GM19025 (cell line): ENCODE results near the gene FHOD3.

Source experiments
- ATAC-seq: cut with Tn5 transposase; IDR thresholded peaks from one replicate; pipeline ENCODE4 v1.9.1; 2021; ENCODE audit warnings: mild to moderate bottlenecking, low read depth, moderate library complexity; ENCODE audit not compliant: unreplicated experiment

The FHOD3 gene

DNA sequence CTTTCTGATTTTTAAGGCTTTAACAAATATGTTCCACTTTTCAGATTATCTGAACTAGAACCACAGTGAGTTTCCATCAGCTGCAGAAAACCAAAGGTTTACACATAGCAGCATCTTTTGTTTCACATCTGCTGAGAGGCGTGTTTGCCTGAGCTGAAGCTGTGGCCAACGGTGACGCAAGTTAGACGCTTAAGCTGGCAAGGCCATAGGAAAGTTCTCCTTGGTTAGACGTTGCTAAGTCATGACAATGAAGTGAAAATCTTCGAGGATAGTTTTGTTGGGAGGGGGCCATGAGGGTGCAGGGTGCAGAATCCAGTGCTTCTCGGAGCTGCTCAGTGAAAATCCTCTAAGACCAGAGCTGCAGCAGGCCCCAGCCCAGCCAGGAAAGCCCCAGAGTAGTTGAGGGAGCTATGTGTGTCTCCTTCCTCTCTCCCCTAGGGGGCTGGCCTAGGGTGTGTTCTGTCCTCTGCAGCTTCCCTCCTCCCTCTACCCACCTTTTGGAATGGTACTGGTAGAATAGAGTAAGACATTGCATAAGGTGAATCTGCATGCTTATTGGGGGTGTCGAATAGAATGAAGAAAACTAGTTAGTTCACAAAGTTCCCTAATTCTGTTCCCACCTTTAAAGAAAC is 105.4 kb downstream of the FHOD3 start:
- ATAC-seq, result no peak

DNA sequence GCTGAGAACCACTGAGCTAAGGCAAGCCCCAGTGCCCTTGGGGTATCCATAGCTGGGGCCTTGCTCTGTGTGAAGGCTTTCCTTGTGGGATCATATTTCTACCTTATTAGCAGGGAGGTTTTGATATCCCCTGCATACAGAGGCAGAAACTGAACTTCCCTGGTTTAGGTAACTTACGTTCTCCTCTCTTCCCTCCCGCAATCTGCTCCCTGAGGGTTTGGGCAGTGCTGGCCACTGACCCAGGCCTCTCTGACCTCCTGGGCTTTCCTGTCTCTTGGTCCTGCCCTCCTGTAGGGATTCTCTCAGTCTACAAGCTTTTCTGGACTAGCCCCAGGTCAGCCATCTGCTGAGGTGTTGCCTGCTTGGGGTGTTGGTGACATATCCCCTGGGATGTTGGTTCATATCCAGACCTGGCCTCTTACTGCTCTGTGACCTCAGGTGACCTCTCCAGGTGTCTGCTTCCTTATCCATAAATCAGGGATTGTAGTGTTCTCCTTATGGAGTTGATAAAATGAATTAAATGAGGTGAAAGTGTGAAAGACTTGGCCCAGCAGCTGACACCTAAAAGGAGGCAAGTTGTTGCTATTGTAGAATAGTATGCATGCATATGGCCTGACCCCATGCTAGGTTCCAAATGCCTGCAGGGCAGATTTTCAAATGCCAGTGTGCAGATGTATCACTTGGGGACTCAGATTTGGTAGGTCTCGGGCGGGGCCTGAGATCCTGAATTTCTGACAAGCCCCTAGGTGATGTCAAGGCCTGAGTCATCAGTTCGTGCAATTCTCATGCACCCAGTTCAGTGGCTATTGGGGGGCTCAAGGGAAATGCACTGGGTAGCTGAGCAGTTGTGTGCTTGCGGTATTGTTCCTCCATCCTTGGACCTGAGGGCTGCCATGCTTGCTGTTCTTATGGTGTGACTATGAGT is 106.6 kb downstream of the FHOD3 start:
- ATAC-seq, result no peak

DNA sequence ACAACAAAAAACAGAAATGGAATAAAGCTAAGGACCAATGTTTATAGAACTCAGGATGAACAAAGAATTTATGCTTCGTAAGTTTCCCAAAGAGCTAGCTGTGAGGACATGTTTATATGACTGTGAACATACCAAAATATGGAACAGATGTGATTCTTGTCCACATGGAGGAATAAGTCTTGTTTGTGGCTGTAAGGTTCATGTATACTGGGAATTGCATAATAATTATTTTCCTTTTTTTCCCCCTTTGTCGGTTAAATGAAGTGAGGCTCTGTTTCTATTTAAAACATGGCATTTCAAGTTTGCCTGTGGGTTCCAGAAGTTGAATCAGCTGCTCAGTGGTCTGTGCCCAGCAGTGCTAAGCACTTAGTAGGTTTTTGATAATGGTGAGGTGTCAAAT is 108.1 kb downstream of the FHOD3 start:
- no peak for ATAC-seq

DNA sequence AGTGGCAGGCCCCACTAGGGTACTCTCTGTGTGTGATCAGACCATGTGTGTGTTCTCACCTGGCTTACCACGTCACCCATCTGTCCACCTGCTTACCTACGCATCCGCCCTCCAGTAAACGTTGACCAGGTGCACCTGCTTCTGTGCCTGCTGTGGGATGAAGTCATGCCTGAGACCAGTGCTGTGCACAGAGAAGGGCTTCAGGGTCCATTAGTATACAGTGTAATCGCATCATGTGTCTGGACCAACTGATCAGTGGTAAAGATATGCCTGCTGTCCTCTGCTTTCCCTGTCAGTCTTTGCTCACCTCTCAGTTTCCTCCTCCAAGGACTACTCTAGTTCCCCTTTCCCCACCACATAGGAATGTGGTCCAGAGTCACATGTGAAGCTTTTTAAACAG is 109.3 kb downstream of the FHOD3 start:
- ATAC-seq, result no peak

DNA sequence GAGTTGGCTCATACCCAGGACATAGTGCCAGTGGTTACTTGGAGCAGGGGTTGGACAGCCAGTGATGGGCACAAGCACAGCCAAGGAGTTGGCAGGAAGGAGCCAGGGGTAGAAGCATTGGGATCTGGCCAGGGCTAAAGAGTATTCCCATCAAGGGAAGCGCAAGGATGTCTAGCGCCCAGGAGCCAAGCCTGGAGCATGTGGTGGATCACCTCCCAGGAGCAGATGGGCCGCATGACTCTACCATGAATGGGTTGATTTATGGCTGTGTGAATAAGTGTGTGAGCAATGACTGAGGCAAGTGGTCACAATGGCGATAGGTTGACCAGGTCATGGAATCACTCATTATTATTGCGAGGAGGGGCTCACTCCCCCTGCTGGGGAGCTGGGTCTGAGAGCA is 111.1 kb downstream of the FHOD3 start:
- no peak for ATAC-seq

DNA sequence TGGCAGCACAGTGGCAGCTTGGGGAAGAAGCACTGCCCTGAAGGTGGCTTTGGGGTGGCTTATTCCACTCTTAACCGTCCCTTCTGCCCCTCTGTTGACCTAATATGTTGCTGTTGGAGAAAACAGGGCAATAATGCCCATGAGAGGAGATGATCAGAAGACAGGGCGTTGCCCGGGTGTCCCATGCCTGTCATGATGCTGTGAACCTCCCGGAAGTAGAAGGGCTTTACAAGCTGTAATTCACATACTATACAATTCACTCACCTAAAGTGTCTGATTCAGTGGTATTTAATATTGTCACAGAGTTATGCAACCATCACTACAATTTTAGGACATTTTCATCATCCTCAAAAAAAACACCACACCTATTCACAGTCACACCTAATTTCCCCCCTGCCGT is 112.3 kb downstream of the FHOD3 start:
- ATAC-seq, result no peak

DNA sequence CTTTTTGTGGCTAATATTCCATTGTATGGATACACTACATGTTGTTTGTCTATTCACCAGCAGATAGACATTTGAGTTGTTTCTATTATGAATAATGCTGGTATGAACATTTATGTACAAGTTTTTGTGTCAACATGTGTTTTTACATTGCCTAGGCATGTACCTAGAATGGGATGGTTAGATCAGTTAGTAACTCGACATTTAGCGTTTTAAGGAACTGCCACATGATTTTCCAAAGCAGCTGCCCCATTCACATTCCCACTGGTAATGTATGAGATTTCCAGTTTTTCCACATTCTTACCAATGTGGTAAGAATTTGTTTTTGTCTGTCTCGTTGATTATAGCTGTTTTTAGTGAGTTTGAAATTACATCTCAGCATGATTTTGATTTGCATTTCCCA is 112.8 kb downstream of the FHOD3 start:
- ATAC-seq, result no peak

DNA sequence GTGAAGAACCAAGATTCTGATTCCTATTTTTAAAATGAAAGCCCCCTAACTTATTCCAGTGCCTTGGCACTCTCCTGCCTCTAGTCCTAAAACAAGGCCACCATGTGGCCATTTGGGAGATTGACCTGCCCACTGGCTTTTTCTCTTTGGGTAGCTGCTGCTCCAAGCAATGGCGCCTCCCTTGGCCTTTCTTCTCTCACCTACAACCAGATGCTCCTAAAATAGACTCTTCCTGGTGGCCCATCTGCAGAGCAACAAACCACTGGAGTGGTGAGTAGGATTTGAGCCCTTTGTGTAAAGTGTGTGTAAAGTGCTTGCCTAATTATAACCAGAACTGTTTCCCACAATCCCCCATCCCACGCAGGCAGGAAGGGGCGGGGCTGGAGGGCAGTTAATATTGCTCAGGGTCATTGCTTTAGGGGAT is 114.2 kb downstream of the FHOD3 start:
- ATAC-seq, result no peak

DNA sequence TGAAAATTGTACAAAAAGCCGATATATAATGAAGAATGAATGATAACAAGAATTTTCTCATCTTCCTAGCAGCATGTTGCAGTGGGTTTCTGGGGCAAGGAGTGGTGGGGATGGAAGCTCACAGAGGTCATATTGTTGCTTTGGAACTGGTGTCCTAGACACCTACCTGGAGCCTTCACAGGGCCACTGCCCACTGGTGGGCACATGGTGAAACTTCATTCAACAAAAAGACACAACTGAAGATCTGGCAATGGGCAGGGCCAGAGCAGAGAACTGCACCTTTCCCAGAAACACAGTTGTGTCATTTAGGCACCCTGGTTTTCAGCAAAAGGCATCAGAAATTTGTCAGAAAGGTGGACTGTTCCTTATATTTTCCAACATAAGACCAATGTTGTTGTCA is 115.3 kb downstream of the FHOD3 start:
- no peak for ATAC-seq

DNA sequence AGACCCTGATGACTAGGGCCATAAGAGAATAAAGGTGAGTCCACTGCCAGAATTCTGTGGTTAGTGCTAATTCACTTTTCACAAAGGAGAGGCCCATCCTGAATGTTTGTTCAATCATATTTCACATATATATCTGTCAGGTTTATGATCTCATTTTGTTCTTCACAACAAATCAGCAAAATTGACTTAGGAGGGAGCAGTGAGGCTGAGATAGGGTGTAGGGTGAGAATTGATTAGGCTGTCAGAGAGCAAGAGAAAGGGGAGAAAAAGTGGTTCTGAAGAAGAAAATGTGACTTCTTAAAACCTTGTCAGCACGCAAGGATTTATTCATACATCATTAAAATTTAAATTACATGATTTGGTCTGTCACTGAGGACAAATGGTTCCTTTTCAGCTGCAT is 117.7 kb downstream of the FHOD3 start:
- ATAC-seq, result no peak

DNA sequence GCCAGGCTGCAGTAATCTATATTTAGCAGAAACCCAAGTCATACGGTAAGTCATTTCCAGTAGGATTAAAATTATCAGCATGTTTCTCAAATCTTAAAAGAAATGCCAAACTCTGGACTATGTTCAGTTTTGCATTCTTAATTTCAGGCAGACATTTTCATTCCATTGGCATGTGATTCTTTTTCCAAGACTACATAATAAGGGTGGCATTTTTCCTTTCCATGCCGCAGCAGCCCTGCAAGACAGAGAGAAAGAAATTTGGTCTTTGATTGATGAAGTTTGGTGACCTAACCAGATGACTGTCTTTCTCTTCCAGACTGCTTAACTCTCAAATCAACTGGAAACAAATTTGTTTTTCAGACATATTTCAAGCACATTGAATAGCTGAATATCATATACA is 118.1 kb downstream of the FHOD3 start:
- no peak for ATAC-seq

DNA sequence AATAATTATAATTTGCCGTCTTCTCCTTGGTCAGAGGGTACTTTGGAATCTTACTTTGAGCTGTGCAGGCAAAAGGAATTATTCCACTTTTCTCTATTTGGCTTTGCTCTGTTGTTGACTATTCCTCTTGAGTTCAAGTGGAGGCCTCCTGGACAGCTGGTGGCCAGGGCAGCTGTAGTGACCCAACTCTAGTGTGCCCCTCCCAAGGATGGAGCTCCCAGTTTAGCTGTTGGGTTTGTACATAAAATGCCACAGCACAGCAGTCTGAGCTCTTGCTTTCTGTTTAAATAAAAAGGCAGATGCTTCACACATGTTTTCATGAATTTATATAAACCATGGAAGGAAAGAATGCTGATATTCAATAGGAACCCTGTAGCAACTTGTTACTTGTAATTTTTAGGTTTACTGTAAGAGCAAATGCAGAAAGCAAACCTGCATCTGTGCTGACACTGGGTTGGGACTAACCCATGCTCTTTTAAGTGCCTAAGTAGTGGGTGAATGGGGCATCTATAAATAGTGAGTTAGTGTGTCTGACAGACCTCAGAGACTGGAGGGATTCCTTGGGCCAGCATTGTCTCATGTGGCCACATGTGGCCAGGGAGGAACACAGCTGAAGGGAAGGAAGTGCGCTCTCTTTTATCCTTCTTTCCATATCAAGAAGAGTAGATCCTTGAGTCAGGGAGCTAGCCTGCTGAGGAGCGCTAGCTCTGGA is 121.8 kb downstream of the FHOD3 start:
- ATAC-seq, result no peak

DNA sequence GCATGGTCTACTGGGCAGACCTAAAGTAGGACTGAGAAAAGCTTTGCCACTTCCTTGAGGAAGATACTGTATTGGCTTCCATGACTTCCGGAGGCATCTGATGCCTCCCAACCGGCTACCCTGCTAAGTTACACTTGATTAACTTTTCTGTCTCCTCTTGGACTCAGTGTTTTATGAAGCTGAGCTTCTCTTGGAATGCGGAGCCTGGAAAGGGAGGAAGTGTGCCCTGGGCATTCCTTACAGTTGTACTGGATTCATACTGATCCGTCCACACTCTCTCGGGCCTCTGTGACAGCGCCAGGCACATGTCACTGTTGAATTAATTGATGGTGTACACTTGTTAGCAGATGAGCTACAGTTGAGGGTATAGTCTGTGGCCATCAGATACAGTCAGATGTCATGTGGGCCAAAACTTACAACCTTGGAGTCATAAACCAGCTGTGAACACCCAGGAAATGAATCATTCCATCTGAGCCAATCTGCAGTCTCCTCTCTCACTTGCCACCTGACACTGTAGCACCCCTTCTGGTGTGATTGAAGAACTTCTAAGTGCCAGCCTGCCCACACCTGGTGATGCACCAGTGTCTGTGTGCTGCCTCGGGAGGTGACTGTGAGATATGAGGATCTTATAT is 122.5 kb downstream of the FHOD3 start:
- peak; percentile 69 for ATAC-seq

DNA sequence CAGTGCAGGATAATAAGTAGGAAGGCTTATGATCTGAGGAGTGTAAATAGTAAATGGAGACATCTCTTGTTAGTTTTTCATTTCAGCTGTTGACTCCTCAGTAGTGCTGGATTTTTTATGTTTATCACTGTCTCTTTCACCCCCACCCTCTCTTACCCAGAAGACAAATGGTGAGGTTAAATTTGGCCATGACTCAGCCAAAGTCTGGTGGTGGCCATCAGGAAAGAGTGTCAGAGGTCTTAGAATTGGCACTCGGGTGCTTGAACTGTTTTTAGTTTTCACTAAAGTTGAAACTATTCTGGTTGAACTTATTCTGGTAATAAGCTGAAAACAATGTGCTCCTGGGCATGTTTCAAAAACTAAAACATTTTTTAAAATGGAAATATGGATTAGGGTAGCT is 123.3 kb downstream of the FHOD3 start:
- no peak for ATAC-seq

DNA sequence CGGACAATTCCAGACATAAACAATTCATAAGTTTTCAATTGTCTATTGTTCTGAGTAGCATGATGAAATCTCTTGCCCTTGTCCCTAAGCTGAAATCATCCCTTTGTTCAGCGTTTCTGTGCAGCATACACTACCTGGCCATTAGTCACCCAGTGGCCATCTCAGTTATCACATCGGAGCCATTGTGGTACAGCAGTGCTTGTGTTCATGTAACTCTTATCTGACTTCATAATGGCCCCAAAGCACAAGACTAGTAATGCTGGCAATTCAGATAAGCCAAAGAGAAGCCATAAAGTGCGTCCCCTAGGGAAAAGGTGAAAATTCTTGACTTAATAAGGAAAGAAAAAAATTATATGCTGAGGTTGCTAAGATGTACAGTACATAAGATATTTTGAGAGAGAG is 127.2 kb downstream of the FHOD3 start:
- ATAC-seq, result no peak

DNA sequence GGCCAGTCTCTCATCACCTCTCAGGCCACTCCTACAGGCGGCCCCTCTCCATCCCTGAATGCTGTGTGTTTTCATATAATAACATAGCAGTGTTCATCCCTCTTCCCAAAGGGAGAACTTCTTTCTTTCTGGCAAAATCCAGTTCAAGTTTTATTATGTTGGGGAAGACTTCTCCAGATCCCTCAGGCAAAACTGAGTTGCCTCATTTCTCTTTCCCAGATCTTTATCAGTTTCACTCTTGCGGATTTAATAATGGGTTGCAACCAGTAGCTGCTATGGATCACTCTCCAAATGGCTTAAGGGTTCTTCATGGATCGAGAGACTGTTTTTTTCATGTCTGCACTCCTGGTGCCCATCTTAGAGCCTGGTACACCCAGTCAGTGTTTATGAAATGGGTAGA is 129.9 kb downstream of the FHOD3 start:
- ATAC-seq, result no peak

DNA sequence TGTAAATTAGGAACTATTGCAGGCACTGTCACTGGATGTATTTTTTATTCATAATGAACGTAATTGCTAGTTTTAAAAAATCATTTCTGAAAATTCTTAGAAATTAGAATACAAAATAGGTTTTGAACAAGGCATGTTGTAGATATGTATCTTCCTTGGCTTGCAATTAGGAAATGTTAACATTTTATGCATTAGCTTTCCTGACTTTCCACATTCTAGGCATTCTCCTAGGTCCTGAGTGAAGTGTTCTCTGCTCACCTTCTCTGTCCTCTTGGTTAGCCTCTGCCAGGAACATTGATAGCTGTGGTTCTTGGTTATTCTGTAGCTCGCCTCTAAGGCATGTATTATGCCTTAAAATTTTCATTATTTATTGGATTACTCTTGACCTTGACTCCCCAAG is 130.3 kb downstream of the FHOD3 start:
- ATAC-seq, result no peak

DNA sequence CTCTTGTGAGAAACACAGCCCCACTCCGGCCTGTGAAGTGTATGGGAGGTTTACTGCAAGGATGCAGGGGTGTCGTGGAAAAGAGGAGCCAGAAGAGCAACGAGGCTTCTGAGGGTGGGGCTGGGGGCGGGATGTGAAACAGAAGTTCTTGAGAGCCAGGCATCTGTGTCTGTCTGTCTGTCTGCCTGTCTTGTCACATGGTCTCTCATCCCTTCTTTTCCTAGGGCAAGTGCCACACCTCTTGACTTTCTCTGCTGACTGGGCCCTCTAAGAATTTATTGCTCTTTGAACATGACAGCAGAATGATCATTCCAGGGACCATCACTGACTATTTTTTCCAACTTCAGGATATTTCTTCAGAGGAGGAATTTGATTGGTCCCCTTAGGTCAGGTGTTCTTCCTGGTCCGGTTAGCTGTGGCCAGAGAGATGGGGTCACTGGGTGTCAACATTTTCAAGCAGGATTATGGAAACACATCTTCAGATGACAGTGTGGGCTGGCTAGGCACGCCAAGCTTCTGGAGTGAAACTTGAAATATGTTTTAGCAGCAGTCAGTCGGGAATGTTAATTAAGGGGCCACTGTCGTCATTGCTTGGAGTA is 131.0 kb downstream of the FHOD3 start:
- ATAC-seq, result no peak

DNA sequence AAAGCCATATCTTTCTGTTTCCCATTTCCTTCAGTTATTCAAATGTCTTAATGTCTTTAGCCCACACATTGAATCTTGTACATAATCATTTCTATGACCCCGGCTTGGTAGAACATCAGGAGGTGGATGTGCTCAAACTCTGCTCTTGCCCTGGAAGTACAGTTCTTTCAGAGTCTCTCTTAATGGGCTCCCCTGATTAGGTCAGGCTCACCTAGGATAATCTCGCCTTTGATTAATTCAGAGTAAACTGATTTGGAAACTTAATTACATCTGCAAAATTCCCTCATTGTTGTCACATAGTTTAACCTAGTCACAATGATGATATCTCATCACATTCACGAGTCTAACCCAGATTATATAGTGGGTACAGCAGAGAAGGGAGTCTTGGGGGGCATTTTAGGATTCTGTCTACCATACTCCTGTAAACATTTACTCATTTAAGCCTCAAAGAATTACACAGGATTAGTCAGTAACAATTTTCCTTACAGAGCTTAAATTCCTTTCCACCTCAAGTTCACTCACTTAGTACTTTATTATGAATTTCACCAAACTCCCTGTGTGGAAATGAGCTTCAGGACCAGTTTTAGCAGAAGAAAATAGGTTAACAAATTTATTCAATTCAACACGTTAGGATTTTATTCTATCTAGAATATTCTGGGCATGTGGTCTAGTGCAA is 135.5 kb downstream of the FHOD3 start:
- no peak for ATAC-seq

DNA sequence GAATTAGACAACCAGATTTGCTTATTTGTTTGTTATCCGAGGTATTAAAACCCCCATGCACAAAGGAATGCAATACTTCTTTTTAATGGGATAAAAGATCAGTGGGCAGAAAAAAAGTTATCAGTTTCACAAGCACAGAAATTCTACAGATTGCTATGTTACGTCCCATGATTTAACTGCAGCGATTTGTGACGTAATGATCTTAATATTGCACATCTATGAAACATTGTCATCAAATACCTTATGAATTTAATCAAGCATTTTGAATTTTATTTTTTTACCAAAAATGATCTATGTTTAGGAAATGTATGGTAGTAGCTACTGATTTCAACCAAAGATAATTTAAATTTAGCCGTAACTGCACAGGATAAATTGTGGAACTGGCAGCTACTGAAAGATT is 138.9 kb downstream of the FHOD3 start:
- no peak for ATAC-seq
